Measurements from ENCODE around the gene FAM163B.

The FAM163B gene

GRCh38 chr9:133615186-133615585, 6.0 kb upstream of the FAM163B start:
- DNase-seq = peak; percentile 26

DNA sequence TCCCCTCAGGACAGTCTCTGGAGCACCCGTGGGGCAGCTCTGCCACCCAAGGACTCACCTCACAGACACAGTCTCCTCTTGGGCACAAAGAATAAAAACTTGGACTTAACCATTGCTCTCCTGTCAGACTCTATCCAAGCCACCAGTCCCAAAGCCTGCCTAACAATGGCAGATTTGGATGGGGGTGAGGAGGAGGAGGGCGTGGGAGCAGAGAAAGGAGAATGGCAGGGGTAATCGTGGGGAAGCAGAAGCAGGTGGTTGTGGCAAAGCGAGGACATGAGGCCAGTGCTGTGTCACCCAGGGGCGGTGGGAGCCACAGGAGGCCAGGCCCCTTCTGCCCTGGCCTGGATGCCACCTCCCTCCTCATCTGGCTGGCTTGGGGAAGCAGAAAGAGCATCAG, 5.5 kb upstream of the FAM163B start:
- DNase-seq = no peak

DNA sequence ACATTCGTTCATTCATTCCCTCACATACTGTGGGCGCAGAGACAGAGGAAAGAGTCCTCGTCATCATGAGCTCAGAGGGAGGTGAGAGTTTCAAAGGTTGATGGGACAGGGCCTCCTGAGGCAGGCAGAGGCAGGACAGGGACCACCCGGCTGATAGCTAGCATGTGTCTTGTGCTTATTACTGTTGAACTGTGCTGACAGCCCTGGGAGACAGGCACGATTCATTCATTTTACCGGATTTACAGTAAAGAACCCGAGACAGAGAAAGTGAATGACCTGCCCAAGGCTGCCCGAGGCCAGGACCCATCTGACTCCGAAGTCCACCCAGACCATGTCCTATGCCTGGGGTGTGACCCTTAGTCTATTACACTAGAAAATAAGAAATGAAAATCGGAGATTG, 4.9 kb upstream of the FAM163B start:
- DNase-seq = no peak

DNA sequence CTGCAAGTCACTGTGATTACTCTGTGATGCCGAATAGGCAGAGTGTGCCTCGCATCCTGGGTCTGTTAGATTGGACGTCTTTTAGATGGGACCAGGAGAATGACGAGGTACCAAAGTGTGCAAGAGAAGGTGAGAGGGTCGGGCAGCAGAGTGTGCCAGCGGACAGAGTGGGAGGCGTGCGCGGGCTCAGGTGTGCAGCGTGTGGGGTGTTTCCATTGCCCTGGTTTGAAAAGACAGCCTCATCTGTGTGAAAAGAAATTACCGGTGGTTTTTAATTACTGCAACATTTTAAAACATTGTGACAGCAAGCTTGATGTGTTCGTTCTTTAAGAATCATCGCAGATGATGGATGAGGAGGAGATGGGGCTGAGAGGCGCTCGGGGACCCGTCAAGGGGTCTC, 4.2 kb upstream of the FAM163B start:
- DNase-seq = no peak

DNA sequence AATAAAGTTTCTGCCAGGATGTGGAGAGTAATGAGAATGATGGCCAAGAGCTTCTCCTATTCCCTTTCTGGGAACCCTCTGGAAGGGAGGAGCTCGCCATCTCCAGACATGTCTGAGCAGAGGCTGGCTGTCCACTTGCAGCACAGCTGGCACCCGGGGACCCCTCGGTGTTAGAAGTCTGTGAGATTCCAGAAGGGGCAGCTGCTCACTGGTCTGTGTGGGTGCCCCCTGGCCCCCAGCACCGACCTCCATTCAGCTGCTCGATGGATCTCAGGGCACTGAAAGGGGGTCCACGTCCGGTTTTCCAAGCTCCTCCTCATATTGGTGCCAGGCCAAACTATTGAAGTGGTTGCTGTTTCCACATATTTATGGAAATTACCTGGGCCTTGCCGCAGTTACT, 3.6 kb upstream of the FAM163B start:
- no peak for DNase-seq

- DNase-seq = no peak
Observed at GRCh38 chr9:133612051-133612450, 2.9 kb upstream of the FAM163B start.

DNA sequence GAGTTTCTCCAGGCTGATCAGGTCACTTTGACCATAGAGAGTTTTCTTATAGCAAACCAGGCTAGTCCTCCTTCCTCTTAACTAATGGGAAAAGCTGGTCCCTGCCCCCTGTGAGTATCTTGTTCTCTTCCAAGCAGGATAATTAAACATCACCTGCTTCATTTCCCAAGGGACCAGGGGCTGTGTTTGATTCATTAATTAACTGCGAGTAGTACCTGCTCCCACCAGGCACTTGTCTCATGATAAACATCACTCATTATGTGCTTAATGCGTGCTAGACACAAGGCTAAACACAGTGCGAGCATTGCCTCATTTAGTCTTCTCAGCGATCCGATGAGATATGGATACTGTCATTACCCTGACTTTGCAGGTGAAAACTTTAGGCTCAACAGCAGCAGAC, 1.7 kb upstream of the FAM163B start:
- no peak for DNase-seq

DNA sequence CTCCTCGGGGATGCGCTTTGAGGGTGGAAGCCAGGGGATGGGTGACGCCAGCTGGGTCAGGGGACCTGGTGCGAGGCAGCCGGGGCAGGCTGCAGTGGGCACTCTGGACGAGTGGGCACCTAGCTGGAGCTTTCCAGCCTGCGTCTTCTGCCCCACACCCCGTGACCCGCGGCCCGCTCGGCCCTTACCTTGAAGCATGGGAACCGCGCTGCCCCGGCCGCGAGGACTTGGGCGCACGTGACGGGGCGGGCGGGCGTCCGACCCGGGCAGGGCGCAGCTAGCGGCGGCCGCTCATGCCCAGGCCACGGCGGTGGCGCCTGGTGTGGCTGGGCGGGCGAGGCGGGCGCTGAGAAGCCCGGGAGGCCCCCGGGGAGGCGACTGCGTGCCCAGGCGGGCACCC, 300 bp downstream of the FAM163B start:
- DNase-seq = no peak

DNA sequence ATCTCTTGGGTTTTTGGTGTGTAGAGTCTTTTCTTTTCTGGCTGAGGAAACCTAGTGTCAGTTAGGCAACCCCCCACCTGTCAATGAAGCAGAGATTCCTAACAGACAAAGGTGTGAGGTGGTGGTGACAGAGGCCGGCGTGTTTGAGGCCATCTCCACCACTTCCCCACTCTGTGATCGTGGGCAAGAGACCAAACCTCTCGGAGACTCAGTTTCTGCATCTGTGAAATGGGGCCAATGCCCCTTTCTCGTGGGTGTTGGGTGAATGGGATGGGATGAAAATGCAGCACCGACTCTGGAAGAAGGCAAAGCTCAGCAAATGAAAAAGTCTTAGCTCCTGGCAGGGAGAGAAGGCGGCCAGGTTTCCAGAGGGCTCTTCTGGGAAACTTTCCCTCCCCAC, 807 bp downstream of the FAM163B start:
- DNase-seq = no peak

GRCh38 chr9:133607976-133608375, 1.2 kb downstream of the FAM163B start:
- DNase-seq = no peak

- no peak for DNase-seq
Observed at GRCh38 chr9:133607381-133607780, 1.8 kb downstream of the FAM163B start.

DNA sequence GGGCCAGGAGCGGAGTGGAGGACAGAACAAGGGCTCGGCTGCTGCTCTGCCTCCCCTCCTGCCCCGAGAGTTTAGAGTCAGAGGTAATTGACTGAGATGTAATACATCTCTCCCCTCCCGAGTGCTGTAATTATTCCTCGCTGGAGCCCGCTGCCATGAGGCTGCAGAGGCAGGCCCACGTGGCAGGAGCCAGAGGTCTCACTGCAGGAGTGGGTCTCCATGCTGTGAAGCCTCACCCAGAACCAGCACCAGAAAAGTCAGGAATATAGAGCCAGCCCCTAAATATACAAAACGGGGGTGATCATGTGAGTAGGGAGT, 2.5 kb downstream of the FAM163B start:
- DNase-seq = peak; percentile 30

DNA sequence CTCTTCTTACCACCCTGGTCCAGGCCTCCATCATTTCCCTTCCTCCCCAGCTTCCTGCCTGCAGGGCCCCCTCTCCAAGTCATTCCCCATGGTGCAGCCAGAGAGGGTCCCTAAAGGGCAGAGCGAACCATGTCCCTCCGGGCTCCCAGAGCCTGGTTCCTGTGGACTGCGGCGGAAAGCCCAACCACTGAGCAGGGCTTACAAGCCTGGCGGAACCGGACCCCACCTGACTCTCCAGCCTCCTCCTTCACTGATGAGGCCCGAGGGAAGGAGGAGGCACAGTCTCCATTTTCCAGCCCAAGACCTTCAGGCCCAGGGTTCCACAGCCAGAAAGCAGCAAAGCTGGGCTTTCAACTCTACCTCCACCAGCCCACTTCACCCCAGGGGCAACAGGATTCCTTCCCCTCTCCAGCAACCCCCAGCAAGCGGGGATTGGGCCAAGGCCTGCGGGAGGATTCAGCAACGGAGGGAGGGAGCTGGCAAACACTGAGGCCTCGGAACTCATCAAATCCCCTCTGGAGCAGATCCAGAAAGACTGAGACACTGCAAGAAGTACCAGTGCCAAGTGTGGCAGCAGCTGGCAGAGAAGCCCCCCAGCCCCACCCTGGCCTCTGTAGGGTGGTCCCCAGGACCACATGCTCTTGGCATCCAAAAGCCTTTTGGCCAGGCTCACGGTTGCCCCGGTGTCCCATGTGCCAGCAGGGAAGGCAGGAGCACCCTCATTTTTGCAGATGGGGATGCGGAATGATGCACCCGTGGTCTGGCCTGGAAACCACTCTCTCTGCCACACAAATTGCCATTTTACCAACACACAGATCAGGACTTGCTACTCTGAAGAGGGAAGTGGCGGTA, 3.1 kb downstream of the FAM163B start:
- peak; percentile 28 for DNase-seq

- no peak for DNase-seq
Observed at GRCh38 chr9:133605446-133605845, 3.7 kb downstream of the FAM163B start.

- no peak for DNase-seq
Observed at GRCh38 chr9:133604856-133605255, 4.3 kb downstream of the FAM163B start.

DNA sequence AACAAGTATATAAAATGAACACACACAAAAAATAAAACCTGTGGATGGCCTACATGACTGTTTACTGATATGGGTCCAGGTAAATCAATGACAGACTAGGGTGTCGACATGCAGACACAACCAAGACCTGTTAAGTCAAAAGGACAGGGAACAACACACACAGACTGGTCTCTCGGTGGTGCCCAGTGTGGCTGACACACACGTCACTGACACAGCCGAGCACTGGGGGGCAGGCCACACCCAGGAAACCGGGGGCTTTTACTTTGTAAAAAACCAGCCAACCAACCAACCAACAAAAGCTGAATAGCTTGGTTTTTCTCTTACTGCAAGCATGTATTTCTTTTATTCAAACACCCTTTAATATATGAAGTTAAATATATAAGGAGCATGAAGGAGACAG, 5.0 kb downstream of the FAM163B start:
- no peak for DNase-seq

GRCh38 chr9:133603135-133603927, 5.9 kb downstream of the FAM163B start:
- peak; percentile 16 for DNase-seq

DNA sequence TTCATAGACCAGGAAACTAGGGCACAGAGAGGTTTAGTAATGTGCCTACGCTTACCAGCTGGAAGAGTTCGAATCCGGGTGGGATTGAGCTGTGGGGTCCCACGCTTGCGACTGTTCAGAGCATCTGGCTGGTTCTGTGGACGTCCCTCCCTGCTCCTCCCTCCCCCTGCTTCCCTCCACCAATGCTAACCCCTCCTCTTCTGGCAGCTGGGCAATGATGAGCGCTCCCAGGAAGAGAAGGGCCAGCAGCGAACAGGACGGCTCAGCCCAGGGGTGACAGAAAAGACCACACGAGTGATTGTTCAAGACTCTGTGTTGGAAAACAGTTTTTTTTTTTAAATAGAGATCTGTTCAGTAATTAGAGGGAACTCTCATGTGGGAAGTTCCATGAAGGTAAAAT, 6.9 kb downstream of the FAM163B start:
- DNase-seq = peak; percentile 34

- no peak for DNase-seq
Observed at GRCh38 chr9:133601746-133602145, 7.4 kb downstream of the FAM163B start.

GRCh38 chr9:133600739-133601138, 8.4 kb downstream of the FAM163B start:
- DNase-seq = no peak

GRCh38 chr9:133599470-133600173, 9.6 kb downstream of the FAM163B start:
- no peak for DNase-seq

DNA sequence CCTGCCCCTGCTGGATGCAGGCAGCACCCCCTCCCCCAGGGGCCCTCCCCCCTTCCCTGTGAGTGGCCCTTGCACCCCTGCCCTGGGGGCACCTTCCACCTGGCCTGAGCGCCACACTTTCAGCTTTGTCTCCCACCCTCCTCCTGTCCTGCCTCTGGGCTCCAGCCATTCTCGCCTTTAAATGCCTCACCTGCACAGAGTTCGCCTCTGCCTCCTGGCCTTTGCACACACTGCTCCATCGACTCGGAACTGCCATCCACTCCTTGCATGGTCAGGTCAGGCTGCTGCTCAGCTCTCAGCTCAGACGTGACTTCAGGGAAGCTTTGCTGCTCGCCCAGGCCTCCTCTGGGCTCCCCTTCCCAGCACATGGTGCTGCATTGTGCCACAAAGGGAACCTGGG, 10.2 kb downstream of the FAM163B start:
- DNase-seq = no peak

DNA sequence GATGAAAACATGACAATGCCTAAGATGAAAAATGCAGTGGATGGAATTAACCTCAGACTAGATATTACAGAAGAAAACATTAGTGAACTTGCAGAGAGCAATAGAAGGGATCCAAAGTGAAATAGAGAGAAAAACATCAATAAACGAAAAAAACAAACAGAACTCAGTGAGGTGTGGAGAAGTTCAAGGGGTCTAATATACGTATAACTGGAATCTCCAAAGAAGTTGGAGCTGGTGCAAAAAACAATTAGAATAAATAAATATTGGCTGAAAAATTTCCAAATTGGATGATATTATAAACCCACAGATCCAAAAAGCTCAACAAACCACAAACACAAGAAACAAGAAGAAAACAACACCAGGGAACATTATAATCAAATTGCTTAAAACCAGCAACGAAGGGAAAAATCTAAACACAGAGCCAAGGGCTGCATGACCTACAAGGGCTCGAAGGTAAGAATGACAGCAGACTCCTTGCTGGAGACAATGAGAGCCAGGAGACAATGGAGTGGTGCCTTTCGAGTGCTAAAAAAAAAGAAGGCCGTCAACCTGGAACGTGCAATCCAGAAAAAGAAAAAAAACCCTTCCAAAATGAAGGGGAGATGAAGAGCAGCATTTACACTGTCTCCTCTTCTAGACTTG, 11.8 kb downstream of the FAM163B start:
- DNase-seq = no peak

Data from NCI-H1694 treated with DMSO at 0.1 percent for 48 hours (cell line).